SK-N-DZ (cell line): ENCODE measurements around the gene PLA2G2E. TPM values are rescaled to one million over a fixed set of nuclear protein-coding genes. Genes with fewer than 3 reads are reported as not detected.

ENCODE experiments used
- DNase-seq: peaks from one replicate; pipeline ENCODE4 v3.0.0-alpha.2; 2015; ENCODE audit warnings: low spot score
- polyA plus RNA-seq, 2 experiments: library from polyadenylated mRNA; depleted of rRNA; stranded (reverse); fragments of >200 nt; gene quantifications; 2 replicates each; pipeline ENCODE4 v1.2.3, GENCODE V29; 2014

PLA2G2E gene, protein sequence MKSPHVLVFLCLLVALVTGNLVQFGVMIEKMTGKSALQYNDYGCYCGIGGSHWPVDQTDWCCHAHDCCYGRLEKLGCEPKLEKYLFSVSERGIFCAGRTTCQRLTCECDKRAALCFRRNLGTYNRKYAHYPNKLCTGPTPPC
- polyA plus RNA-seq (2014; cell fraction: cytosol; rRNA removed), result not detected in 2 replicates
- not detected in 2 replicates for polyA plus RNA-seq (2014; cell fraction: nucleus; rRNA removed)

DNA sequence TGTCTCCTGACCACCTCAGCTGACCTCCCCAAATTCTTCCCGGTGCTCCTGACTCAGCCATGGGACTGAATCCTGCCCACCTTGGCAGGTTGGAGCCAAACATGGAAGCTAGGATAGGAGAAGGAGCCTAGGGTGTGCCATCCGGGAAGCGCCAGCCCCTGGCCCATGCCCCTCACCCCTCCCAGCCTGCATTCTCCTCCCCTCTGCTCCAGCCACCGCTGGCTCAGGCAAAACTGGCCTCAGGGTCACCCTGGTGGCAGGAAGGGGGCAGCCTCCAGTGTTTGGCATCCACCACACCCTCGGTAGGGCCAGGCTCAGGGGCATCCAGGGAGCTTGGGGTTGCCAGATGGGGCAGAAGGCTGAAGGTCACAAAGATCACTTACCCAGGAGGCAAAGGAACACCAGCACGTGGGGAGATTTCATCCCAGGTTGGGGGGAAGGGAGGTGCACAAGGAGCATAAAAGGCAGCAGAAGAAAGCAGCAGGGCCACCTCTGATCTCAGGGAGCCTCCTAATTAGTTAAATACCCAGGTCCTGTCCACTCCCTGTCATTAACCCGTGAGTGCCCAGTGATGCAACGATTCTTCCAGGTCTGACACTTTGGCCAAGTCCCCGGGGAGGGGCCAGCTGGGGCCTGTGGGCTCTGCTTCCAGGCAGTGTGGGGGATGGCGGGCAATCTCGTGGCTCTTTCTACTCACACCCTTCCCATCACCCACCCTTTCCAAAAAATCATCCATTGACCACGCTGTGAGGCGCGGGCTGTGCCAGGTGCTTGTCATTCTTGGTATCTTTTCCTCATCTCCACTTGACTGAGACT lies at the start of gene PLA2G2E:
Gene PLA2G2E, minus strand, starts transcription at position 481 of the 816 bp plus-strand sequence. Its CDS starts 58 bp downstream, at position 423.
- DNase-seq, result no peak

DNA sequence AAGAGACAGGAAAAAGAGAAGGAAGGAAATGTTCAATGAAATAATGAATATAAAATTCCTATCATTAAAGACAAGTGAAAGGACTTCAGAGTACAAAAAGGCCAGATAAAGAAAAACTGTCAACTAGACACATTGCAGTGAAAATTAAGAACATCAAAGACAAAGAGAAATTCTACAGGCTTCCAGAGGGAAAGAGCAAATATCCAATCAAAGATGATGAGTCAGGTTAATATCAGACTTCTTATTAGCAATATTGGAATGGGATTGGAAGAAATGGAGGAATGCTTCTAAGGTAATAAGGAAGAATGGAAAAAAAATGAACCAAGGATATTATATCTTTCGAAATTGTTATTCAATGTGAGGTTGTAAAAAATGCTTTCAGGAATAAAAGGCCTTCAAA lies 48.2 kb upstream of the PLA2G2E start:
- DNase-seq, result no peak

DNA sequence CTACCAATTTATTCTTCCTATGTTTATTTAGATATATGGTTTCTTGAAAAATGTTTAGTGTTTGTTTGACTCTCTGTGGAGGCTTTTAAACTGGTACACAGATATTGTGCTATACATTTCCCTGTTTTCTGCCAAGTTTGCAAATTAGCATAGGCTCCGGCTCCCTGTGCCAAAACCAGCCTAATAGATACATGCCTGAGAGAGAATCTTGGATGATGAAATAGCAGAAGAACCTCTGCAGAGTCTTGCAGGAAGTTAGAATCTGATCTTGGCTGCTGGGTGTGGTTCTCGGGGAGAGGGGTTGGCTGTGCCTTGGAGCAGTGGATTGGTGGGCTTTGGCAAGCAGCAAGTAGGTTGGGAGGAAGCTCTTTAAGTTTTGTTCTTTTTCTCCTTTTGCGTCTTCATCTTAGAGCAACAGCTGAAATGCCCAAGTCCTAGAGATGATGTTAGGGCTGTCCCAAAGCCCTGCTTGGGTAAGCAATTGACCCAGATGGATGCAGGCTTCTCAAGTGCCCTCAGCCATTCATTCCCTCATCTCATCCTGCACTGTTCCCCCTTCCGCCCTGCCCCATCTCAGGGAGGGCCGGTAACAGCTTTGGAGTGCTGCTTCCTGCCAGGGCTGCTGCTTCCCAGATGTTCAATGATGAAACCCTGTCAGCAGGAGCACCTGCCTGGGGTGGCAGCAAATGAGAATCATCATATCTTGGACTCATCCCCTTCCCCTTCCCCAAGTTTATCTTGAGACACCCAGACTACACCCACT lies 46.7 kb upstream of the PLA2G2E start:
- DNase-seq, result no peak

DNA sequence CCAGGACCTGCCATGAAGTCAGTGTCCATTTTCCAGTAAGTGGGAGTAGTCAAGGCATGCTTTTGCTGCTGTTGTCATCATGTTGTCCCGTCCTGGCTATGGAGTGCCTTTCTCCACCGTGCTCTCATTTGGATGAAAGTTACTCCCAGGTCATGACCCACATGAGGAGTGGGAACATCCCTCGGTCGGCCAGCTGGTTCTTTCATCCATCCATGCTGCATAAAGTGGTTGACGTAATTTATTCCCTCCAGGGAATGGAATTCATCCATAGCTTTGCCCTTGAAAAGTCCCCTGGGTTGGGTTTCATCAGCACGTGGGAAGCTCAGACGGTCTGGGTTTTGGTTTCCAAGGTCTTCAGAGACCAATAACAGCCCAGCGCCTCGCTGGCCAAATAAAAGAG lies 44.4 kb upstream of the PLA2G2E start:
- no peak for DNase-seq

DNA sequence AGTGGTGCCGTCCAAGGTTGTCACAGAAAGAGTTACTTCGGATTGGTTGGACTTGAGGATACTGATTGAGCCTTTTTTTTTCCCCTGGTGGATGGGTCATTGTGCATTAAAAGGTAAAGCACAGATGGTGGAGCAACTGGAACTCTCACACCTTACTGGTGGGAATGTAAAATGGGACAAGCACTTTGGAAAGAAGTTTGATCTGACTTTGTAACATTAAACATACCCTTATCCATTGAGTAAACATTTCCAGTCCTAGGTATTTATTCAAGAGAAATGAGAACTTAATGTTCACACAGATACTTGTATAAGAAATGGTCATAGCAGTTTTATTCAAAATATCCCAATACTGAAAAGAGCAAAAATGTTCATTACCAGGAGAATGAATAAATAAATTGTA lies 41.1 kb upstream of the PLA2G2E start:
- no peak for DNase-seq

DNA sequence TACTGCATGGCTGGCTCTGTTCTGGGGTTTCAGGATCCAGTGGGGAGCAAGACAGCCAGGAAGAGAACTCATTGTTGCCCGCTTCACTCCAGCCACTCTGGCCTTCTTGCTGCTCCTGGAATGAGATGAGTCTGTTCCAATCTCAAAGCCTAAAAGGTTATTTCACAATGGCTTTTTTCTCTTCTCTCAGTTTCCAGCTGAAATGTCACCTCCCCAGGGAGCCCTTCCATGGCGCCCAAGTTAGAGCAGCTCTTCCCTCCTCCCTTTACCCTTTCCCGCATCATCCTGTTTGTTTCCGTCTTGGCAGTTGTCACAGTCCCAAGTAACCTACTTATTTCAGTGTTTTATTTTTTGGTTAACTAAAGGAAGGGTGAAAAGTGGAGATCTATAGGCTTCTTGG lies 40.2 kb upstream of the PLA2G2E start:
- no peak for DNase-seq

DNA sequence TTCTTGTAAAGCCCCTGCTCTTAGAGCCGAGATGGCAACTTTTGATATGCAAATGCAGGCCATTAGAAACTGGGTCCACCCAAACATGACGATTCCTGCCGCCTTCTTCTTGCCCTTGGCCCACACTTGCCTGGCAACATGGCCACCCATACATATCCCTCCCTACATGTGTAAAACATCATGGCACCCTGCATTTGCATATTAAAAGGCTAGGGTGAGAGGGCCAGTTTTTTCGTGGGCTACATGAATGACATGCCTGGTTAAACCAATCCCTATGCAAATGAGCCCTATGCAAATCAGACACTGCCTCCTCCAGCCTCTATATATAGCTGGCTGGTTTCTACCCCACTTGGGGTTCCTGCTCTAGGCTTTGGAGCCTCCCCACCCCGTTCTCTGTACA lies 37.2 kb upstream of the PLA2G2E start:
- DNase-seq, result no peak

DNA sequence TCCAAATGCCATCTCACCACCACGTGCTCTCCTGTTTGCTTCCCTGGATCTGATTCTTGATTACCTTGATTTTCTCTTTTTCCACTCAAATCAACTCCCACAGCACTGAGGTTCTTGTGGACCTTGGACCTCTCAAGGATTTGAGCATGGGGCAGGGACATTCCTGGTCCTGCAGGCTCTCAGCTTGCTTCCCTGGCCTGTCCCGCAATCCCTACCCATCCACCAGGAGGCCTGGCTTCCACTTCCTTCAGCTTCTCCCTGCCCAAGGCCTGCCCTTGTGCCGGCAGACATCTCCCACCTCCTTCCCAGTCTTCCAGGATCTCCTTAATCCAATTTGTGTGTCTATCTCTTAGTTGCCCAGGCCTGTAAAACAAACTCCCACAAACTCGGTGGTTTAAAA lies 34.4 kb upstream of the PLA2G2E start:
- no peak for DNase-seq

DNA sequence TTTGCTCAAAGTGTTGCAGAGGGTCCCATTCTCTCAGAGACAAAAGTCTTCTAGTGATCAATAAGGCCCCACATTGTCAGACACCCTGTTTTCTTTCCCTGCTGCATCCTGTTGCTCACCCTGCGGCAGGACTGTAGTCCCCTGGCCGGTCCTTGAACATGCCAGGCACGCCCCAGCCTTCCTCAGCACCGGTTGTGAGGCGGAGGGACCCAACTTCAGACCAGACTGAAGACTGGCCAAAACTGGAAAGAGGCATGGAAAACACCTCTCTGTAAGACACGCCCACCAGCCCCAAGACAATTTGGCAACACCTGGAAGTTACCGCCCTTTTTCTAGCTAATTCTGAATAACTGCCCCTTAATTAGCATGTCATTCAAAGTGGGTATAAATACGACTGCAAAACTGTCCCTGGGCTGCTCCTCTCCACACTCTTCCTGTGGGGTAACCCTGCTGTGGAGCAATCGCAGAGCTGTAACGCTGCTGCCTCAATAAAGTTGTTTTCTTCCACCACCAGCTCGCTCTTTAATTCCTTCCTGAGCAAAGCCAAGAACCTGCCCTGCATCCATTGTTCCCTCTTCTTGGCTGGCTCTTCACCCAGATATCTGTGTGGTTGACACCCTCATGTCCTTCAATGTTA lies 32.2 kb upstream of the PLA2G2E start:
- DNase-seq, result no peak

DNA sequence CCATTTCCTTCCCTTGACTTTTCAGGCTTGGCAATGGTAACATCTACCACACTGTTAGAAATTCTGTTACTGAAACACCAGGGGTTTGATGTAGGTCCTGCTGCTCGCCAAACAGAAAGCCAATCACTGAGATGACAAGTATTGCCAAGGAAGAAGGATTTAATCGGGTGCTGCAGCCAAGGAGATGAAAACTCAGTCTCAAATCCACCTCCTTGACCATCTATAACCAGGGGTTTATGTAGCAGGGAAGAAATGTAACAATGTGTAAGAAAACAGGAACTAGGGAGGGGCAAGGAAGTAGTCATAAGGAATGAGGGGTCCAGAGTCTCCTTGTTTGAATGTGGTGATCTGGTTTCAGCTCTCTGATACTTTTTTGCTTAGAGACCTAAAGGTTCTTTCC lies 30.6 kb upstream of the PLA2G2E start:
- DNase-seq, result no peak

DNA sequence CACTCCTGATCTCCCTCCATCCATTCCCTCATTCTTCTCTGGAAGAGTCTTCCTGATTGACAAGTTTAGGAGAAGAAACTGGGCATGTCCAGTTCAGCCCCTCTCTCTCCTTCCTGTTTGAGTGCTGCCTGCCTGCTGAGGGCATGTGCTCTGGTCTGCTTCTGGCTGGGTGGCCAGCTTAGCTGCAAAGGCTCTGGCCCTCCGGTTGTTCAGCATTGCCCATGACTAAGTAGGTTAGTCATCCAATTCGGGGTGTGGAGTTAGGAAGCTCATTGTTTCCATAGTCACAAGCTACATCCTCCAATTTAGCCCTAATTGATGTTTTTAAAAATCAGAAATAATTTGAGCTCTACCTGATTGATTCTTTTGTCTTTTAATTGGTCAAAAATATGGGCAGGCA lies 25.6 kb upstream of the PLA2G2E start:
- DNase-seq, result no peak

DNA sequence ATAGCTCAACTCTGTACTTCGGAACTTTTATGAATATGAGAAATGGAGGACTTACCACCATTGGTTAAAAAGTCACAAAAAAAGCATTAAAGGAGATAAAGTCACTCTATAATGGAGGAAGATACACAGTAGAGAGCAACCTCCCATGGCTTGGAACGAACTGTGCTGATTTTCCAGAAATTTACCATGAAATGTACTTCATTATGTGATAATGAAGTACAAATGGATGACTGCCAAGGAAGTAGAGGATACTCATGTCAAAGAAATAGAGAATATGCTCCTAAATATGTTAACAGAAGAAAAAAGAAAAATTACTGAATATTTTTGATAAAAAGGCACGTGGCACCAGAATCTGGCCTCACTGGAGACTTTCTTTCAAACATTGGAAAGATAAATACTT lies 23.6 kb upstream of the PLA2G2E start:
- DNase-seq, result no peak

DNA sequence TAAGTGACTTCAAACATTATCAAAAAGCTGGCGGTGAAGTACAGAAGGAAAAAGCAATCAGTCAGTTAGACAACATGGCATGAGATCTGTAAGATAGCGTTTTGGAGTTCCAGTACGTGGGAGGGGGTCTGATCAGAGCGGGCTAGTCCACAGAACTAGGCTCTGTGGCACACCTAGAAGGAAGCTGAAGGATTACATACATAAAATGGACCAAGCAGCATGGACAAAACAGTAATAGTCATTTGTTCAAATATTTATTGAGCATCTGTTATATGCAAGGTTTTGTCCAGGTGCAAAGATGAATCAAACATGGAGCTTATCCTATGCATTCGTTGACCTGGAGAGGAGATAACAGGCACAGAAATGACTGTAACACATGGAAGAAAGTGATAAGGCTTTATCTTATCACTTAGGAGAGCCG lies 22.9 kb upstream of the PLA2G2E start:
- no peak for DNase-seq

DNA sequence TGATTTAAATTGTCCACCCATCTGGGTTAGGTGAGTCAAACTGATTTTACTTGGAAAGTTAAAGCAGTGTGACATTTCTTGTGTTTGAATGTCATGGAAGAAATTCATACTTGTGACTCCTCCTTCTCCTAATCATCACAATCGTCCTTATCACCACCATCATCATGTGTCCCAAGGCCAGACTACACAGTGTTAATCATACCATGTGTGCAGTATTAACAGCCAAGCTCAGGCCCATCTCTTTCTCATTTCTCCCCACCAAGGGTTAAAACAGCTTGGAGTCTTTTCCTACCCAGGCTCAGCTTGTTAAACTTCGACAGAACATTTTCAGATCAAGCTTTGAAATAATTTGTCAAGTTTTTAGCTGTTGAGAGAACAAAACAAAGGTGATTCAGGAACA lies 22.5 kb upstream of the PLA2G2E start:
- no peak for DNase-seq

DNA sequence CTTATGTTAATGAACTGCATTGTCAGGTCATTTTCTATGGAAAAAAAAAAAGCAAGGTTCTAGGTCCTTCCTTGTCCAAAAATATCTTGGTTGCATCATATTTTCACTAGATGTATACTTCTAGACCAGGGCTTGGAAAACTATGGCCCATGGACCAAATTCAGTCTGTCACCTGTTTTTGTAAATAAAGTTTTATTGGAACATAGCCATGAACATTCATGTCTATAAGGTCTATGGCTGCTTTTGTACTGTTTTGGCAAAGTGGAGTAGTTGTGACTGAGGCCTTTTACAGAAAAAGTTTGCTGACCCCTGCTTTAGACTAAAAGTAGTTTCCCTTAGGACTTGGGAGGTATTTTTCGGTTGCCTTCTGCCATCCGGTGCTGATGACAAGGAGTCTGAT lies 19.2 kb upstream of the PLA2G2E start:
- DNase-seq, result no peak

DNA sequence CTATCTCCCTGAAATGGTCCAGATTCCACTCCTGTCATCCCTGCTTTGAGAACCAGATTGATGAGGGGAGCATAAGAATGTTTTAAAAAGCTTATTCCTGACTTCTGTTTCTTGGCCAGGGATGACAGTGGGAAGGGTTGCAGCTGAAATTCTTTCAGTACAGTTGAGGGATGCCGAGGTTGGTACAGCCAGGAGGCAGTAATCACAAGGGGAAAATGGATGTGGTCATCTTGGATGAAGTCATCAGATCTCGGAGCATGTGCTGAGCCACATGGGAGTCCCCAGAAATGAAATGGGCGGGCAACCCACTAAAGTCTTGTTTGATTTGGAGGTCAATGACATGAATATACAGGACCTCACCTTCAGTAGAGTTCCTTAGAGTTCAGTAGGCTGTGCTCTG lies 18.7 kb upstream of the PLA2G2E start:
- no peak for DNase-seq

DNA sequence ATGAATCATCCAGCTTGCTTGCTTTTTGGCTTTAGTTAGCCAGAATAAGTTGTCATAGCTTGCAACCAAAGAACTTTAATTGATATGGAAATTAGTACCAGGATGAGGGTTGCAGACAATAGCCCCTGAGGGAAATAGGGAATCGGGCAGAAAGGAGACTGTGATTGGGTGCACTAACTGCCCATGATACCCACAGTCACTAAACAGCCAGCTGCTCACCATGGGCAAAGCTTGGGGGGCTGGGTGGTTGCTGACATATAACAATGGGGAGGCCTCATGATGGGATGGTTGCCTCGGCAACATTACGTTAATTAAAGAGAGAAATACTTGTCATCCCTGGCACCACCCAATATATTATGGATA lies 17.8 kb upstream of the PLA2G2E start:
- DNase-seq, result no peak

DNA sequence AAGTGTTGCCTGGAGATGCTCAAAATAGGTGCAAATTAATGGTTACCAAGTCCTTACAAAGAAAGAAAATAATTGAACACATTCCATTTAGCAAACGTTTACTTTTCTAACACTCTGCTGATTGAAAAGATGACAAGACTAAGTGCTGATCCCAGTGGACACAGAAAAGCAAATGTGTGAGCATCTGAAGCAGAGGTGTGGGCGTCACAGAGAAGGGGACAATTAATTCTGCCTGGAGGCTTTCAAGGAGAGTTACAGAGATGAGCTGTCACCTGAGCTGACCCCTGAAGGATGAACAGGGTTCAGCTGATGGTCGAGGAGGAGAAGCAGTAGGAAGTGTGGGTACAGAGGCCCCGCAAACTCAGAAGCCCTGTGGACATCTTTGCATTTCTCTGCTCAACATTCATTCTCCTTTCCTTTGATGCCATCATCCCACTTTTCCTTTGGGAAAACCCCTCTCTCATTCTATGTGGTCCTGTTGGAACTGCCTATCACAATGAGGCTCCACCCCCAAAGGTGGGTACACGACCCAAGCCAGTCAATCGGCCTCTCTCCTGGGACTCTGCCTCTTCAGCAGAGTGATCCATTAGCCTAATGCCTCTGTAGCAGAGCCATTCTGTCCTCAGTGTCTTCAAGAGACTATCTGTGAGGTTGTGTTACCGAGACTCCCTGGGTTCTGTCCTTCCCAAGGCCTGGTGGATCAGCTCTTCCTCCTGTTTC lies 17.2 kb upstream of the PLA2G2E start:
- DNase-seq, result no peak

DNA sequence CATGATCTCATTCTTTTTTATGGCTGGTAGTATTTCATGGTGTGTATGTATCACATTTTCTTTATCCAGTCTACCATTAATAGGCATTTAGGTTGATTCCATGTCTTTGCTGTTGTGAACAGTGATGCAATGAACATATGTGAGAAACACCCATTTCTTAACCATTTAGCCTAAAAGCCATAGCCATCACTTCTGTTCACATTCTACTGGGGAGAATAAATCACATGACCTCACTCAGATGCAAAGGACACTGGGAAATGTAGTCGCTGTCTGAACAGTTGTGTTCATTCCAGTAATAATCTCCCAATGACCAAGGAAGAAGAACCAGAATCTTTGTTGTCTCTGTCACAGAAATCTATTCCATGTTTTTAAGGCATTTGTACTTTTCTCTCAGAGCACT lies 15.1 kb upstream of the PLA2G2E start:
- no peak for DNase-seq

DNA sequence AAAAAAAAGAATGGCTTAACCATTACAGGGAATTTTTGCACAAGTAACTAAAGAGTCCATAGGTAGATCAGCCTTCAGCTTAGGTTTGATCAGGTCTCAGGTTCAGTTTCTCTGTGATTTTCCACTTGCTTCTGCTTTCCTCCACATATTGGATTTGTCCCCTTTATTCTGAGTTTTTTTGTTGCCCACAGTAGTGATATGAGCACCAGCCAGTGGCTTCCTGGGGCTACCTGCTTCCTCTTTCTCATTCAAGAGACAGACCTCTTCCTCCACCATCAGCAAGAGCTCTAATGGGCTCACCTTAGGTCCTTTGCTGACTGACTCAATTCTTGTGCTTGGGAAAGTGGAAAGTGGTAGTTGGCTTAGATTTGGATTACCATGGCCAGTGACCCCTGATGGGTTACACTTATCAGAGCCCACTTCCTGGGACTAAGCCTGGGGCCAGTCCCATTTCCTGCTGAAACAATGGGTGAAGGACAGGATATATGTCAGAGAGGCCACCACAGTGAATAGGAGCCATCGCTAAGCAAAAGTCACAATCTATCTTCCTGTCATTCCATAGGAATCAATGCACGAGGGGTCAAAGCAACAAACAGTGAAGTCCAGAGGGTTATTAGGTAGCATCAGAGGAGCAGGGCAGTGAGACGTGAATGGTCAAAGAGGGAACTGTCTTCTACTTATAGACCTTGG lies 12.8 kb upstream of the PLA2G2E start:
- no peak for DNase-seq

DNA sequence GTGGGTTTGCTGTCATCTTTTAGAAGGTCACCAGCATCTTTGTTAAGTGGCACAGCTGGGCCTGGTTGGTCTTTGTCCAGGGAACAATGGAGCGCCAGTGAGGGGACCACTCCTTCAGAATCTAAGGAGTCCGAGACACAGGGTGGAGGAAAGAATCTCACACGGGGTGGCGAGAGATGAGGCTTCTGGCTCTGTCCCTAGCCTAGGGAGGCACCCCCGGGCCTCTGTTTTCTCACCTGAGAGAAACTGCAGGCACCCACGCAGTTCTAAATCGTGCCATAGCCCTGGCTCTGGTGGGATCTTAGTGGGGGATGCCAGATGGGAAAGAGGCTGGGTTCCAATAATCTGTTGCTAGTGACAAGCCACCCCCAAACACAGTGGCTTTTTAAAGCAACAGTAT lies 10.9 kb upstream of the PLA2G2E start:
- no peak for DNase-seq
